MCF 10A (cell line): ENCODE data around the gene GRK7. TPM values are rescaled to one million over a fixed set of nuclear protein-coding genes. Genes with fewer than 3 reads are reported as not detected.

ENCODE experiments used
- BruUV-seq: library from RNA; stranded (reverse); fragments of 400-500 nt; replicated peaks from 2 replicates; lab custom pipeline; 2021; lab: Mats Ljungman, UMichigan
- CTCF ChIA-PET: fragments of 300-600 bp; sonication (Branson Sonifier 250); formaldehyde crosslinking; extraction: SDS; loops from one replicate; lab custom pipeline; 2021; ENCODE audit warnings: antibody characterized with exemption, inconsistent platforms; lab: Yijun Ruan, JAX
- POLR2A ChIA-PET: fragments of 300-600, 350-650 bp; sonication (Branson Sonifier 250); formaldehyde crosslinking; extraction: SDS; loops from one replicate; lab custom pipeline; 2020; ENCODE audit warnings: antibody characterized with exemption, inconsistent platforms; lab: Yijun Ruan, JAX
- DNase-seq: peaks from one replicate; pipeline ENCODE4 v3.0.0-alpha.2; 2018; ENCODE audit not compliant: unreplicated experiment
- H3K27ac Mint-ChIP-seq: one replicate; pipeline ENCODE4 v1.8.0; 2022; ENCODE audit warnings: mild to moderate bottlenecking, low read depth, mixed read lengths; ENCODE audit not compliant: unreplicated experiment
- H3K27me3 Mint-ChIP-seq: one replicate; pipeline ENCODE4 v1.8.0; 2022; ENCODE audit warnings: mixed read lengths; ENCODE audit not compliant: insufficient read depth, unreplicated experiment
- H3K36me3 Mint-ChIP-seq: one replicate; pipeline ENCODE4 v1.8.0; 2022; ENCODE audit warnings: mild to moderate bottlenecking, moderate library complexity, mixed read lengths; ENCODE audit not compliant: insufficient read depth, unreplicated experiment
- H3K4me1 Mint-ChIP-seq: one replicate; pipeline ENCODE4 v1.8.0; 2022; ENCODE audit warnings: mixed read lengths; ENCODE audit not compliant: insufficient read depth, unreplicated experiment
- H3K4me3 Mint-ChIP-seq: one replicate; pipeline ENCODE4 v1.8.0; 2022; ENCODE audit warnings: mild to moderate bottlenecking, moderate library complexity, mixed read lengths; ENCODE audit not compliant: unreplicated experiment
- H3K9me3 Mint-ChIP-seq: one replicate; pipeline ENCODE4 v1.8.0; 2022; ENCODE audit warnings: mixed read lengths; ENCODE audit not compliant: unreplicated experiment
- intact Hi-C: fragments of 100-400 bp; cut with micrococcal nuclease; formaldehyde crosslinking; loops from 2 replicates; pipeline ENCODE4 v1.14.1; 2022
- total RNA-seq: library from RNA; stranded (reverse); gene quantifications from 2 replicates; pipeline ENCODE4 v1.2.3, GENCODE V29; 2022
- TF ChIP-seq, protein P1 (sequence below): fragments of 200-600 bp; IDR thresholded peaks from one replicate; pipeline ENCODE4 v1.8.0; 2022; ENCODE audit warnings: antibody characterized with exemption, mild to moderate bottlenecking; ENCODE audit not compliant: unreplicated experiment

Gene GRK7
- total RNA-seq, 1 experiment from 2014 or later: not detected

DNA sequence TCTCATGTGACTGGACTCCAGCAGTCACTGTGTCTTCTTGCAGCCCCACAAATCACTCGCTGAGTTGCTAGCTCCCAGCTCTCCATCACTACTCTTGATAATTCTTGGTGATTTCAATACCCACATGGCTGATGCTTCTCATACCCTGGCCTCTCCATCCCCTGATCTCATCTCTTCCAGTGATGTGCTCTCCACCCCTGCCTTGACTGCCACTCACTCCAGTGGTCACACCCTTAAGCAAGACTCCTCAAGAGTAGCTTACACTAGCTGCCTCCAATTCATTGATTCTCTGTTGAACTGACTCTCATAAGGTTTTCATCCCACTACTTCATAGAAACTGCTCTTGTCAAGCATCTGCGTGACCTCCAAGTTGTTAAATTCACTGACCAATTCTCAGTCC, 837 bp downstream of the GRK7 start:
- Mint-ChIP-seq H3K36me3 (no peaks in the 10 kb centered on the region), H3K4me1 (no peaks in the 10 kb centered on the region), H3K4me3 (no peak overlapping the region), H3K9me3 (no peaks in the 10 kb centered on the region), H3K27me3 (no peaks in the 10 kb centered on the region), H3K27ac (no peak overlapping the region)
- ChIA-PET POLR2A (interaction anchor here (1.0 kb wide), 1 partner anchor 10 kb away, joined by 3 read pairs; no protein-coding TSS in a partner anchor), CTCF (interaction anchor here (1.0 to 1.9 kb wide), 2 partner anchors 9 to 10 kb away, joined by 3 to 6 read pairs; no protein-coding TSS in a partner anchor)
- BruUV-seq: no TSS peak
- intact Hi-C loops: no loop called here
- TF ChIP-seq, protein P1, sequence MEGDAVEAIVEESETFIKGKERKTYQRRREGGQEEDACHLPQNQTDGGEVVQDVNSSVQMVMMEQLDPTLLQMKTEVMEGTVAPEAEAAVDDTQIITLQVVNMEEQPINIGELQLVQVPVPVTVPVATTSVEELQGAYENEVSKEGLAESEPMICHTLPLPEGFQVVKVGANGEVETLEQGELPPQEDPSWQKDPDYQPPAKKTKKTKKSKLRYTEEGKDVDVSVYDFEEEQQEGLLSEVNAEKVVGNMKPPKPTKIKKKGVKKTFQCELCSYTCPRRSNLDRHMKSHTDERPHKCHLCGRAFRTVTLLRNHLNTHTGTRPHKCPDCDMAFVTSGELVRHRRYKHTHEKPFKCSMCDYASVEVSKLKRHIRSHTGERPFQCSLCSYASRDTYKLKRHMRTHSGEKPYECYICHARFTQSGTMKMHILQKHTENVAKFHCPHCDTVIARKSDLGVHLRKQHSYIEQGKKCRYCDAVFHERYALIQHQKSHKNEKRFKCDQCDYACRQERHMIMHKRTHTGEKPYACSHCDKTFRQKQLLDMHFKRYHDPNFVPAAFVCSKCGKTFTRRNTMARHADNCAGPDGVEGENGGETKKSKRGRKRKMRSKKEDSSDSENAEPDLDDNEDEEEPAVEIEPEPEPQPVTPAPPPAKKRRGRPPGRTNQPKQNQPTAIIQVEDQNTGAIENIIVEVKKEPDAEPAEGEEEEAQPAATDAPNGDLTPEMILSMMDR: no peak
- no peak for DNase-seq

DNA sequence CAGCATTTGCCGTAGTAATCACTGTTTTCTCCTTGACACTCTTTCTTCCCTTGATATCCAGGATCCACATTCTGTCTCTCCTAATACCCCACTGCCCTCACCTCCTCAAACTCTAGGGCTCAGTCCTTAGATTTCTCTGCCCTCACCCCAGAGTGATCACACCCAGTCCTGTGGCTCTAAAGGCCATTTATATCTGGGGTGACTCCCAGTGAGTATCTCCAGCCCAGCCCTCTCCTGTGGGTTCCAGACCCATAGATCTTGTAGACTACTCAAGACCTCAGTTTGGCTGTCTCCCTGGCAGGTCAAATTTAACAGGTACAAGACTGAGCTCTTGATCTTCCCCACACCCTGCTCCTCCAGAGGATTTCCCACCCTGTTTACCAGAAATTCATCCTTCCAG, 1.3 kb downstream of the GRK7 start:
- Mint-ChIP-seq H3K4me3 (no peak overlapping the region), H3K27ac (no peak overlapping the region), H3K4me1 (no peaks in the 10 kb centered on the region), H3K9me3 (no peaks in the 10 kb centered on the region), H3K36me3 (no peaks in the 10 kb centered on the region), H3K27me3 (no peaks in the 10 kb centered on the region)
- no TSS peak for BruUV-seq
- DNase-seq: no peak
- TF ChIP-seq, protein P1: no peak
- intact Hi-C loops: no loop called here
- POLR2A ChIA-PET: no interaction called here
- CTCF ChIA-PET: interaction anchor here (0.5 to 1.9 kb wide), 2 partner anchors 9 to 115 kb away, joined by 4 to 6 read pairs; no protein-coding TSS in a partner anchor

DNA sequence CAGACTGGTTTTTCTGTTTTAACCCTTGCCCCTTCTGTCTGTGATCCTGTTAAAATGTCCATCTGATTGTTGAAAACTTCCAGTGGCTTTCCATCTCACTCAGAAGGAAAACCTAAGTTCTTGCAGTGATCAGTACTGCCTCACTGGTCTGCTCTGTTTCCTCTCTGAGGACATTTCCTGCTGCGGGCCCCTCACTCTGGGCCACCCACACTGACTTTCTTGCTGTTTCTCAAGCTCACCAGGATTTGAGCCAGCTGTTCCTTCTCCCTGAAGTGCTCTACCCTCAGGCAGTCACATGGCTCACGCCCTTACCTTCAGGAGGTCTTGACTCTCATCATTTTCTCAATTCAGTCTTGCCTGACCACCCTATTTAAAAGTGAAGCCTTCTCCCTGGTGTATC, 1.8 kb downstream of the GRK7 start:
- TF ChIP-seq, protein P1: no peak
- ChIA-PET CTCF (interaction anchor here (0.5 to 1.9 kb wide), 2 partner anchors 10 to 115 kb away, joined by 4 to 6 read pairs; no protein-coding TSS in a partner anchor), POLR2A (interaction anchor here (1.3 kb wide), 1 partner anchor 10 kb away, joined by 7 read pairs; no protein-coding TSS in a partner anchor)
- H3K27me3 Mint-ChIP-seq: no peaks in the 10 kb centered on the region
- H3K9me3 Mint-ChIP-seq: no peaks in the 10 kb centered on the region
- no peak for DNase-seq
- no peak overlapping the region for H3K27ac Mint-ChIP-seq
- intact Hi-C loops: no loop called here
- H3K36me3 Mint-ChIP-seq: no peaks in the 10 kb centered on the region
- no TSS peak for BruUV-seq
- no peaks in the 10 kb centered on the region for H3K4me1 Mint-ChIP-seq
- no peak overlapping the region for H3K4me3 Mint-ChIP-seq

DNA sequence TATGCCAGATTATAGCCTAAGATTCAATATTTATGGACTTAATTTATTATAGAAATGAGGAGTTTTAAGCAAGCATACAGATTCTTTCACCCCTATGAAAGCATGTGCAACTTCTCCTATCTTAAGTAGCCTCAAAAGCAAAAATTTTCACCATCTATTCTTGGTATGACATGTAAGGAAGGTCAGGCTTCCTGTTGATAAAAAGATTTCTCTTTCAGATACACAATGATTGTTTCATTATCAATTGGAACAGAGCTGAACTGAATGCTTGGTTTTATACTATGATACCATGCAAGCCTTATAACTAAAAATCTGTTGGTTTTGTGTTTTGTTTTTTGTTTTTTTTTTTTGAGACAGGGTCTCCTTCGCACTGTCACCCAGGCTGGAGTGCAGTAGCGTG, 3.9 kb downstream of the GRK7 start:
- Mint-ChIP-seq H3K27ac (no peak overlapping the region), H3K9me3 (no peaks in the 10 kb centered on the region), H3K36me3 (no peaks in the 10 kb centered on the region), H3K27me3 (no peaks in the 10 kb centered on the region), H3K4me1 (no peaks in the 10 kb centered on the region), H3K4me3 (no peak overlapping the region)
- POLR2A ChIA-PET: no interaction called here
- intact Hi-C loops: no loop called here
- TF ChIP-seq, protein P1: no peak
- CTCF ChIA-PET: interaction anchor here (0.6 to 1.7 kb wide), 2 partner anchors 108 to 111 kb away, joined by 3 to 4 read pairs; no protein-coding TSS in a partner anchor
- no TSS peak for BruUV-seq
- DNase-seq: no peak
